DMS 273 (cell line): Measurements from ENCODE around the gene NRROS.

Experiments used
- DNase-seq: peaks from one replicate; lab custom pipeline; 2025; ENCODE audit not compliant: unreplicated experiment; lab: John Stamatoyannopoulos, UW

The NRROS gene

DNA sequence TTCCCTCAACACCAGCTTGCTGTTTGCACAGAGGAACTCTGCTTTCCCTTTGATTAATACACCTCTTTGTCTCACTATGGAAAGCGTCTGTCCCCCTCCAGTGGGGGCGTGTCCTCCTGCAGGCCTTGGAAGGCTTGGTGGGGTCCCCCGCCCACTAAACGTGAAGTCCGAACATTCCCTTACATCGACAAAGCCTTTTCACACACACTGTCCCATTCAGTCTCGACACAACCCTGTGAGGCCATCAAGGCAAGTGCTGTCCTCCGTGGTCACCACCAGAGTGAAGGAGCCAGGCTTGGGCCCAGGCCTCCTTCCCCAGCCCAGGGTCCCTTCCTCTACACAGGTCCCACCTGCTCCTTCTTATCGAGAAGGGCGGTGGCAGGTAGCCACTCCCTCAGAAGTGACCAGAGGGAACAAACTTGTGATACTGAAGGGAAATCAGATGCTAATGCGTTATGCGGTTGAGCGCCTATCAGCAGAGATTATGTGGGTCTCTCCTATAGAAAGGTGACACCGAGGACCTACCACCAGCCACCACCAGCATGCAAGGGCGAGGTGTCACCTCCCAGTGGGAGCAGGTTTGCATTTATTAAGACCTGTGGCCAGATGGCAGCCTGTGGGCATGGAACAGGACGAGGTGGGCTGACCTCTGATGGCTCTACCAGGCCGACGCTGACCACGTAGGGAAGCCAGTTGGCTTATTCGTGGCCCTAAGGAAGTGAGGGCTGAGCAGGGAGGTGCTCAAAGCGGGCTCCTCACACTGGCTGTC is 6.6 kb downstream of the NRROS start:
- DNase-seq = no peak

DNA sequence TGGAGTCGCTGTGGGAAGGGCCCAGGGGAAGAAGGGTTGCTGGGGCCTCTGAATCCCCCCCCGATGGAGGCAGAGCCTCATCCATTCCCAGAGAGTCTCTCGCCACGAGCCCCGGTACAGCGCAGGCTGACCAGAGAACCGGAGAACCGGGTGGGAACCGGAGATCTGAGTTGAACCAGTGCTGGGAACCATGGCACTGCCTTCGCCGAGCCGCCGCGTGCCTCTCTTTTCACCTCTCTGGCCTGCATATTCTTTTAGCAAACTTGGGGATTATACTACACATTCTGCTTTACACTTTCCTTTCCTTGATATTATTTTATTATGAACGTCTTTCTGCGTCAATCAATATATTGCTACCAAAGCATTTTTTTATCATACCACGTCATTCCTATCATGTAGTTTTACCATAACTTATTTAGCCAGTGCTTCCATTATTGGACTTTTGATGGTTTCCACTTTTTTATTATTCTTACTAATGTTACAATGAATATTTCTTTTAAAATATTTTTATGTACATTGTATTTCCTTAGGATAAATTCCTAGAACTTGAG is 7.2 kb downstream of the NRROS start:
- no peak for DNase-seq

DNA sequence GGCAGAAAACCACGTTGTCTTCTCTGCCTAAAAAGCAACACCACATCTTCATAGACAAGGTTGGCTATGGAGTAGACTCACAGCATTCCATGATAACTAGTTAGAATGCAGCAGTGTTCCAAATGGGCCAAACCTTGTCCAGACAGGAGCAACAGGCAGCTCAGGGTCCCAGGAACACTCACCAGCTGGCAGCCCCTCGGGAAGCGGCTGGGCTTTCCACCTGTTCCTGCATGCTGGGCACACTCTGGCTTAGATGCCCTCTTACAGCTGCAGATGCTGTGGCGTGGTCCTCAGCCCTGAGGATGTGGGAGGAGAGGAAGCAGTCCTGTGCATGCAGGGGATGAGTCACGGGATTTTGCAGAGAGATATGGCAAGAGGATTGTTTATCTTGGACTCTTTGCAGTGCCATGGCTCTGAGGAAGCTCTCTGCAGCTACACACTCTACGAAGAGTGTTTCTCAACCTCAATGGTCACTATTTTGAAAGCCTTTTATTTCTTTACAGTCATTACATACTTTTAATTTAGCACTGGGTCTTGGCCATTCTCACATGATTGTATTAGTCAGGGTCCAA is 11.3 kb downstream of the NRROS start:
- DNase-seq = peak; percentile 68

DNA sequence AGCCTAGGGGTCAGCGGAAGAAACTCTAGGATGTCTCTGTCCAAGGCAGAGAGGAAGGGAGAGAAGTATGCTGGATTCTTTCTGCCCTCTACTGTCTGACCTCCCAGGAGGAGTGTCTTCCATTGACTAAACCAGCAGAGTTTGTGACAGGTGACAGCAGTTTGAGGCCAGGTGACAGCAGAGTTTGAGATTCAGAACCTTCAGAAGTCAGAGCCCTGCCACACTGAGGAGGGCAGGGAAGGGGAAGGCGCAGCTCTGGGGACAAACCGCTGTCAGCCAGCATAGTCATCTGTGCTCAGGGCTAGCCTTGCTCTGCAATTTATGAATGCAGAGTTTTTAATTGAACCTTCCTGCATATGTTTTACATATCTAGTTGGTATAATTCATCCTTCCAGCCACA is 12.3 kb downstream of the NRROS start:
- no peak for DNase-seq

DNA sequence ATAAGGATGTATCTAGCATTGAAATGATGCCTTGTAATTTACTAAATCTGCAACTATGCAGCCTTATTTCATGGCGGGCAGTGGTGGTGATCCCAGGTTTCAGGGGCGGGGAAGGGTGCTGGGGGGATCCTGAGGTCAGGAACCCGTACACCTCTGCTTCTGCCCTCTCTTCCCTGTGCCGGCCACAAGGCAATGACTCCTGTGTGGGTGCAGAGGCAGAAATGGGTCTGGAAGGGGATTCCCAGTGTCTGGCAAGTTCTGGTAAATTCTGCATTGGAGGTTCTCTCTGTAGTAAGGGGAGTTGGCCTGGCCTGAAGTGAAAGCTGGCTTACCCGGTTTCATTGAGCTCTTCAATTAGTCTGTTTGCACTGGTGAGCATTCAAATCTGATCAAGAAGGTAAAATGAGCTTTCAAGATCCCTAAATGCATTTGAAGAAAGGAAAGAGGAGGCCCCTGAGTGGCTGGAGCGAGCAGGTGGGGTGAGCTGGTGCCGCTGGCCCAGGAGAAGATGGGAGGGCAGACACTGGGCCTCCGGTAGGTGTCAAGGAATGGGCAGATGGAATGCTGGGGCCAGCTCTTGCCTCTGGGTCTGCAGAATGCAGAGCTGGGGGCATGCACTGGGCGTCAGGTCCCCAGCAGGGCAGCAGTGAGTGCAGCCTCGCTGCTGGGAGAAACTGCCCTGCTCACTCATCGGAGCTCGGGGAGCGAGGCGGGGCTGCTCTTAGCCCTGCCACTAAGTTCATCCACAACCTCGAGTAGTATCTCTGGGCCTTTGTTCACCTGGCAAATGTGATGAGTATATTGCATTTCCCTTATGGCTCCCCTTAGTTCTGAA is 13.7 kb downstream of the NRROS start:
- DNase-seq = no peak

DNA sequence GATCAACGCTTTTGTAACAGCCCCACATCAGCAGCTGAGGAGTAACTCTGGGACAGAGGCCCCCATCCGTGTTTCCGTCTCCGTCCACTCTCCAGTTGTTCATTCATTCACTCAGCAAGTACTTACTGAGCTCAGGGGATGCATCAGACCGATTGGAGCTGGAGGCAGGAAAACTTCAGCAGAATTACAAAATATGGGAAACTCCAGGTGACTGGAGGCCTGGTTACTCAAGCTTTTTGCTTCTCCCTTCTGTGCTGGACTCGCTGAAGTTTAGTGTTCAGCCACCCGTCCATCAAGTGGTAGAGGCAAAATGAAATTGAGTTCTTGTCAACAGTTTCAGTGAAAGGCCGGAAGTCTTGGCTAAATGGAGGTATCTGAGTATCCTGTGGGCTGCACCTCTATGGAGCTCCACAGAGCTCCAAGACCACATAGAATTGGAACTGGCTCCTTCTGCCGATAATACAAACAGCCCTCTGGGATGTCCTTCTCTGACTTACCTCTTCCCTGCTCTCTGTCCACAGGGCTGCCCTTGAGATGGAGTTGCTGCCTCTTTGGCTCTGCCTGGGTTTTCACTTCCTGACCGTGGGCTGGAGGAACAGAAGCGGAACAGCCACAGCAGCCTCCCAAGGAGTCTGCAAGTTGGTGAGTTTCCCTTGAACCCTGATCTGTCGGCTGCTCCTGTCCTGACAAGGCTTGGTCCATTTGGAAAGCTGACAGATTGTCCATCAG is 14.7 kb downstream of the NRROS start:
- no peak for DNase-seq

DNA sequence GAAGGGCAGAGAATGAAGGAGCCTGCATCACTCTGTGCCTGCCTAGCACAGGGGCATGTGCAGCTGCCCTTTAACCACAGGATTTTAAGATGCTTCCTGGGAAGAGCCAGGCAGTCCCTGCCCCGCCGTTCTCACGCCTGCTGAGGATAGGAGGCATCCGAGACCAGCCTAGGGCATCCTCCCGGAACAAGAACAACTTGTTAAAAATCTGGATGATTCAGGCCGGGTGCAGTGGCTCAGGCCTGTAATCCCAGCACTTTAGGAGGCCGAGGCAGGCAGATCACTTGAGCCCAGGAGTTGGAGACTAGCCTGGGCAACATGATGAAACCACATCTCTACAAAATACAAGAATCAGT is 15.2 kb downstream of the NRROS start:
- DNase-seq = no peak

DNA sequence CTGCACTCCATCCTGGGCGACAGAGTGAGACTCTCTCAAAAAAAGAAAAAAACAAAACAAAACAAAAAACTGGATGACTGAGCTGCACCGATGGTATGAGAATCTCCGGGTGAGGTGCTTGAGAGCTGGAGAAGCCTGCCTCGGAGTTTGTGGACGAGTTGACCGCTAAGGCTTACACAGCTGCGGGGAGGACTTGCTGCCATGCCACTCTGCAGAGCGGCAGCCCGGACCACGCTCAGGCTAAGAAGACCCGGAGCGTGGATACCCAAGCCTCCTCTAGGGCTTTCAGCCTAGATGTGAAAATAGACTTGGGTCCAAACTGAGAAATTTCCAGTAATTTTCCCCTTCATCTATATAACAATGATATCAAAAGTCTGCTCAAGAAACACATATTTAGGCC is 16.0 kb downstream of the NRROS start:
- no peak for DNase-seq

DNA sequence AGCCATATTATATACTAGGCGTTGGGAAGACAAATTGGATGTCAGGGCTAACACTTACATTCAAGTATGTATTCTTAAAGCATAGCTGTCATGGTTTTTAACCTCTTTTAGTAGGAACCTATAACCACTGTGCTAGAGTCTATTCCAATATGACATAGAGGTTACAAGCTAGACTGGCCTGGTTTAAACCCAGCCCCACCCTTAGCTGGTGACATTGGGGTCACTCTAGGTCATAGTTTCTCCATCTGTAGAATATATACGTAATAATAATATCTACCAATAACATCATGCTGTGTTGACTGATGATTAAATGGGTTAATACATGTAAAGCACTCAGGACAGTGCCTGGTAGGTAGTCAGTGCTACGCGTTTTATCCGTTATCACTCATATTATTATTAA is 16.7 kb downstream of the NRROS start:
- no peak for DNase-seq

DNA sequence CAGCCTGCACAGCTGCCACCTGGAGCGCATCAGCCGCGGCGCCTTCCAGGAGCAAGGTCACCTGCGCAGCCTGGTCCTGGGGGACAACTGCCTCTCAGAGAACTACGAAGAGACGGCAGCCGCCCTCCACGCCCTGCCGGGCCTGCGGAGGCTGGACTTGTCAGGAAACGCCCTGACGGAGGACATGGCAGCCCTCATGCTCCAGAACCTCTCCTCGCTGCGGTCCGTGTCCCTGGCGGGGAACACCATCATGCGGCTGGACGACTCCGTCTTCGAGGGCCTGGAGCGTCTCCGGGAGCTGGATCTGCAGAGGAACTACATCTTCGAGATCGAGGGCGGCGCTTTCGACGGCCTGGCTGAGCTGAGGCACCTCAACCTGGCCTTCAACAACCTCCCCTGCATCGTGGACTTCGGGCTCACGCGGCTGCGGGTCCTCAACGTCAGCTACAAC is 20.4 kb downstream of the NRROS start:
- DNase-seq = no peak

DNA sequence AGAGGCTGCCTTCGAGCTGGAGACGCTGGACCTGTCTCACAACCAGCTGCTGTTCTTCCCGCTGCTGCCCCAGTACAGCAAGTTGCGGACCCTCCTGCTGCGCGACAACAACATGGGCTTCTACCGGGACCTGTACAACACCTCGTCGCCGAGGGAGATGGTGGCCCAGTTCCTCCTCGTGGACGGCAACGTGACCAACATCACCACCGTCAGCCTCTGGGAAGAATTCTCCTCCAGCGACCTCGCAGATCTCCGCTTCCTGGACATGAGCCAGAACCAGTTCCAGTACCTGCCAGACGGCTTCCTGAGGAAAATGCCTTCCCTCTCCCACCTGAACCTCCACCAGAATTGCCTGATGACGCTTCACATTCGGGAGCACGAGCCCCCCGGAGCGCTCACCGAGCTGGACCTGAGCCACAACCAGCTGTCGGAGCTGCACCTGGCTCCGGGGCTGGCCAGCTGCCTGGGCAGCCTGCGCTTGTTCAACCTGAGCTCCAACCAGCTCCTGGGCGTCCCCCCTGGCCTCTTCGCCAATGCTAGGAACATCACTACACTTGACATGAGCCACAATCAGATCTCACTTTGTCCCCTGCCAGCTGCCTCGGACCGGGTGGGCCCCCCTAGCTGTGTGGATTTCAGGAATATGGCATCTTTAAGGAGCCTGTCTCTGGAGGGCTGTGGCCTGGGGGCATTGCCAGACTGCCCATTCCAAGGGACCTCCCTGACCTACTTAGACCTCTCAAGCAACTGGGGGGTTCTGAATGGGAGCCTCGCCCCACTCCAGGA is 21.1 kb downstream of the NRROS start:
- peak; percentile 48 for DNase-seq

DNA sequence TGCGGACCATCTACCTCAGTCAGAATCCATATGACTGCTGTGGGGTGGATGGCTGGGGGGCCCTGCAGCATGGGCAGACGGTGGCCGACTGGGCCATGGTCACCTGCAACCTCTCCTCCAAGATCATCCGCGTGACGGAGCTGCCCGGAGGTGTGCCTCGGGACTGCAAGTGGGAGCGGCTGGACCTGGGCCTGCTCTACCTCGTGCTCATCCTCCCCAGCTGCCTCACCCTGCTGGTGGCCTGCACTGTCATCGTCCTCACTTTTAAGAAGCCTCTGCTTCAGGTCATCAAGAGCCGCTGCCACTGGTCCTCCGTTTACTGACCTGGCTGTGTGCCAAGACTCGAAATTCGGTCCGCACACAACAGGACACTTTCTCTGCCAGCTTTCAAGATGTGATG is 21.9 kb downstream of the NRROS start:
- no peak for DNase-seq

DNA sequence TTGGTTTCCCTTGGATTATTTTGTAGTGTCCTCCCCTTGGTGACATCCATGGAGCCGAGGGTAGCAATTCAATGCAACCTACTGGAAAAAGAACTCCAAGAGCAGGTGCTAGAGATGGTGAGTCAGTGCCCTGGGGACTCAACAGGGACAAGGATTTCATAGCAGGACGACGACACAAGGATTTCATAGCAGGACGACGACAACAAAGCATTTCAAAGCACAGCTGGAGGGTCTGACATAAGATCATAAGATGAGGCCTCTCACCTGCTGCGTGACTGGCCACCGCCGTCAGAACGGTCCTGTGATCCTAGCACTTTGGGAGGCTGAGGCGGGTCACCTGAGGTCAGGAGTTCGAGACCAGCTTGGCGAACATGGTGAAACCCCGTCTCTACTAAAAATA is 22.5 kb downstream of the NRROS start:
- DNase-seq = no peak

DNA sequence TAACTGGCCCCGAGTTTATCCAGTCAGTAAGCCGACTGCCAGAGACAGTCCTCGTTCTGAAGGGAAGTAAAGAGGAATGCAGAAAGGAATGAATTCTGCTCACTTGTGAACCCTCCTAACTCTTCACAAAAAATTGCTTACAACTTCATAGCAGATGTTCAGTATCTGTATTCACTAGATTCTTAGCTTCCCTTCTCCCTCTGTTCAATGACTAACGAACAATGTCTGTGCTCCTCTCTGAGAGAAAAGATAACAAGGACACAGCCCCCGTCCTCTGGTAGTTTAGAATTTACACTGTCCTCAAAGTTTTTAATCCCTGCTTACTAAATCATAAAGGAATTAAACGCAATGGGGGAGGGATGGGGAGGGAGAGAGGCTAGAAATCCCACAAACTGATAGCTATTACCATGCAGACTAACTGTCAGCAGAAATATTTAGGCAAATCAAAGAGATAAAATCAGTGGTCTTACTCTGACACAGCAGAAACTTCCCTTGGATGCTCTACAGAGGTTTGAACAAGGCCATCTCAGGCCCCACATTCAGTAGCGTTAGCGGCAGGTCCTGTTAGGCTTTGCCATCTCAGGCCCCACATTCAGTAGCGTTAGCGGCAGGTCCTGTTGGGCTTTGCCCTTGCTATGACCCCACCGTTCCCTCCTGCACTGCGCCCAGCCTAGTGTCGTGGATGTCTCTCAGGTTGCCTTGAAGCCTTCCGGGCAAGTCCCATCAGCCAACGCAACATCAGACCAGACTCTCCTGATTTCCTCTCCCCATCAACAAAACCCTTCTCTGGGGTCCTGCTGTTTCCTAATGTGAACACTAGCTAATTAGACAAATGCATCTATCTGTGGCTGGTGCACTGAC is 23.4 kb downstream of the NRROS start:
- DNase-seq = no peak

DNA sequence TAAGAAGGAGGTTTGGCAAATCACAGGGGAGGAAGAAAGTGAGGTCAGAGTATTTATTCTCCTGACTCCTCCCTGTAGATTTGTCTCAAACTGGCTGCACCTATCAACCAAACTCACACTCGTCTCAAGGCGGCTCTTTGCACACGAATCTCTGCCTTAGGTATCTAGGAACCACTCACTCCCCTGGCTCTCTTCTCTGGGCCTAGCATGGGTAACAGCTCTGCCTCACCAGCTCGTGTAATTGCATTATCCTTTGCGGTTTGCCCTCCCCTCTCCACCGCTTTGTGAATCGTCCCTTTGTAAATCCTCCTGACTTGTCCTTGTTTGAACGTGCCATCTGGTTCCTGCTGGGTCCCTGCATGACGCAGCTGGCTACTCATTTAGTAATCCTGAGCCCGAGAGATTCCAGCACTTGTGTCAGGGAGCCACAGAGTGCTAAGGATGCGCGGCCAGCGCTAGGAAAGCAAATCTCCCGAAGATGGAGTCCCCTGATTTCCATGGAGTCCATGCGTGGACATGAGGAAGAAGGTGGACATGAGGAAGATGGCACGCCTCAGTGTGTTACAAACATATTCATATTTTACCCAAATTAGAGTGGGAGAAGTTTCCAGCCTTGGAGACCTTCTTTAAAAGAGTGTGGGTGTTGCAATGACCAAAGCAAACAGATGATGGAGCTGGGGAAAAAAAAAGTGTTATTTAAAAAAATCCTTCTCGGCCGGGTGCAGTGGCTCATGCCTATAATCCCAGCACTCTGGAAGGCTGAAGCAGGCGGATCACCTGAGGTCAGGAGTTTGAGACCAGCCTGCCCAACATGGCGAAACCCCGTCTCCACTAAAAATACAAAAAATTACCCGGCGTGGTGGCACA is 26.7 kb downstream of the NRROS start:
- DNase-seq = peak; percentile 98

DNA sequence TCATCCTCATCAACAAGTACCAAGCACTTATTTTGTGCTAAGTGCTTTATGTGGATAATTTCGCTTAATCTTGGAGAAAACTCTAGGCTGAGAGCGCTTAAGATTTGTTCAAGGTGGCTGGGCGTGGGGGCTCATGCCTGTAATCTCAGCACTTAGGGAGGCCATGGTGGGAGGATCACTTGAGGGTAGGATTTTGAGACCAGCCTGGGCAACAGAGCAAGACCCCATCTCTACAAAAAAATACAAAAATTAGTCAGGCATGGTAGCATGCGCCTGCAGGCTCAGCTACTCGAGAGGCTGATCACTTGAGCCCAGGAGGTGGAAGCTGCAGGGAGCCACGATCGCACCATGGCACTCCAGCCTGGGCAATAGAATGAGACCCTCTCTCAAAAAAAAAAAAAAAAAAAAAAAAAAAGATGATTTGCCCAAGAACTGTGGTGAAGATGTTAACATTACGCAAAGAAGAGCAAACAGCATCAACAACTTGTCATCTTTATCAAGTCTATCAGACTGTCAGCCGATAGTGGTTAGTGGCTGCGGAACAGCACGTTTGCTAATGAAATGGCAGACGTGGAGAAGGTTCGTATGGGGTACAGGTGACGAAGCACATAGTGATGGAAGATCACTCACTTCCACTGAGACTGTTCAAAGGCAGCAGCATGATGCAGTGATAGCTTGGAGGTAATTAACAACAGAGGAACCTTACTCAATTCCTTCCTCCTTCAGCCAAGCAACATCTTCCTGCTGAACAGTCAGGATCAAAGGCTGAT is 27.7 kb downstream of the NRROS start:
- no peak for DNase-seq

DNA sequence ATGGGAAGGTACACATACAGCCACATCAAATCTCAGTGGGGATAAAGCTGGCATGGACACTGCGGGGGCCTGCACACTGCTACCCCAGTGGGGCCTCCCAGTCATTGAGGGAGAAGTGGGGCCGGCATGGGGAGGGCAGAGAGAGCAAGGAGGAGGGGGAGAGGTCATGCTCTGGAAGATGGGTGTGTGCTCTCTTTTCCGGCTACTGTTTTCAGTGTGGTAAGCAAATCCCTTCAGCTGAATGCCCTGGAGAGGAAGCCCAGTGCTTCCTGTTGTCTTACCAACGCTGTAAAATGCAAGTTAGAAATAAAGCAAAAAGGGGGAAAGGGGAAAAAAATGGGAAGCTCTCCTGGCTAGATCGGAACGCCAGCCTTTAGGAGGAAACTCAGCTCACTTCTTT is 30.8 kb downstream of the NRROS start:
- no peak for DNase-seq

DNA sequence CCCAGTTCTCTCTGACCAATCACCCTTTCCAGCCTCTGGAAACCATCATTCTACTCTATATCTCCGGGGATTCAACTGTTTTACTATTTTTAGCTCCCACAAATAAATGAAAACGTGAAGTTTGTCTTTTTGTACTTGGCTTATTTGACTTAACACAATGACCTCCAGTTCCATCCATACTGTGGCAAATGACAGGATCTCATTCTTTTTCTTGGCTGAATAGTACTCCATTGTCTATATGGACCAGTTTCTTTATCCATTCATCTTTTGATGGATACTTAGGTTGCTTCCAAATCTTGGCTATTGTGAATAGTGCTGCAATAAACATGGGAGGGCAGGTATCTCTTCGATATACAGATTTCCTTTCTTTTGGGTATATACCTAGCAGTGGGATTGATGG is 34.1 kb downstream of the NRROS start:
- no peak for DNase-seq
